K562 (cell line): Measurements from ENCODE around the gene INPP5E. TPM values are rescaled to one million over a fixed set of nuclear protein-coding genes. Genes with fewer than 3 reads are reported as not detected.

Experiments
- RREB1 ChIP-seq: fragments of 250-450 bp; sonication (Bioruptor Pico); IDR thresholded peaks from 2 replicates; pipeline ENCODE4 v1.4.0; 2020
- polyA plus RNA-seq, 8 experiments: library from polyadenylated mRNA; depleted of rRNA in 4 of 8; stranded (reverse) in 5 of 8; unstranded in 3 of 8; fragments of >200 nt; fragmentation: Nextera tagmentation in 2 of 8; fragmentation: Illumina TruSeq in 1 of 8; extraction: Ambion mirVana in 2 of 8; extraction: Trizol in 1 of 8; gene quantifications; 2 replicates each; pipeline versions ENCODE4 v1.2.1 to v1.2.3, GENCODE V29; 2011 to 2014; ENCODE audit warnings: inconsistent platforms in 1 of 8, missing spikeins in 1 of 8
- total RNA-seq, 7 experiments: library from RNA; depleted of rRNA in 6 of 7; stranded (reverse); fragments of >200 nt in 6 of 7; fragmentation: Illumina TruSeq in 2 of 7; extraction: Trizol in 2 of 7; gene quantifications; 2 replicates each; pipeline versions ENCODE4 v1.2.1 to v1.2.3, GENCODE V29; 2011 to 2021; ENCODE audit warnings: low replicate concordance in 1 of 7
- TF ChIP-seq, protein P1 (sequence below), 3 experiments: fragments of 200-800 bp in 1 of 3; fragments of 250-450 bp in 1 of 3; fragments of 450-650 bp in 1 of 3; sonication (Bioruptor Pico) in 1 of 3; sonication (Bioruptor generic) in 1 of 3; formaldehyde crosslinking in 1 of 3; IDR thresholded peaks; 2 replicates each; pipeline versions ENCODE4 v1.6.1 to v1.8.0; 2016 to 2022; ENCODE audit warnings: mild to moderate bottlenecking in 2 of 3, missing genetic modification characterization in 2 of 3, missing compliant biosample characterization in 1 of 3, moderate library complexity in 1 of 3

Gene INPP5E
- total and polyA plus RNA-seq, 9 of the 15 experiments (the other 6 are each of a cell fraction or from before 2014, with no cell fraction given), result 0.38 to 17.4 (median 4.9) TPM

DNA sequence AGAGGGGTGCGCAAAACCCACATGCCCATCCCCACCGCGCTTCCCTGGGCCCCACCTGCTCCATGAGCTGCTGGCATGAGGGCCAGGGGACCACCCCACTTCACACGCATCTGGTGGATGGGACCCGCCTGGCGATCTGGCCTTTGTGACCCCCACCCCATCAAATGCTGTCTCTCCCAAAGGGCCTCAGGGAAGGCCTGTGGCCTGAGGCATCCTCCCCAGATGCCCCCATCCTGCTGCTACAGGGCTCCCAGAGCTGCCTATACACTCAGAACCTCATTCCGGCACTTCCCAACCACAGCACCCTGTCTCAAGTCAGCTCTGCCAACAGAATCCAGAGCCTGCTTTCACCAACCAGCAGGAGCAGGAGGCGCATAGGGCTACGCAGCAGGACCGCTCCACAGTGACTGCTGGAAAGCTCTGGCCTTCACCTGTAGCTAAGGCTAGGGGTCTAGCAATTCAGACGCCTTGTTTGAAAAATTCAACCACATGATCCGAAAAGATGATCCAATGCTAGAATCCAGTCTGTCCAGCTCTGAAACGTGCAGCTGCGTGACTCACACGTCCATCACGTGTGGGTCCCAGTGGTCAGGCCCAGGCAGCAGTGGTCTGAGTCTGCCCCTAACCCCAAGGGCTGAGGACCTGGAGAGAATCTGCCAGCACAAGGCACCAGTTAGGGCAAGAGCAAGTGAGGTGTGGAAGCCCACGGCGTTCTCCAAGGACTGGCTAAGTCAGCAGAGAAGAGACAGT is 38.3 kb downstream of the INPP5E start (continued):
- TF ChIP-seq, protein P1, sequence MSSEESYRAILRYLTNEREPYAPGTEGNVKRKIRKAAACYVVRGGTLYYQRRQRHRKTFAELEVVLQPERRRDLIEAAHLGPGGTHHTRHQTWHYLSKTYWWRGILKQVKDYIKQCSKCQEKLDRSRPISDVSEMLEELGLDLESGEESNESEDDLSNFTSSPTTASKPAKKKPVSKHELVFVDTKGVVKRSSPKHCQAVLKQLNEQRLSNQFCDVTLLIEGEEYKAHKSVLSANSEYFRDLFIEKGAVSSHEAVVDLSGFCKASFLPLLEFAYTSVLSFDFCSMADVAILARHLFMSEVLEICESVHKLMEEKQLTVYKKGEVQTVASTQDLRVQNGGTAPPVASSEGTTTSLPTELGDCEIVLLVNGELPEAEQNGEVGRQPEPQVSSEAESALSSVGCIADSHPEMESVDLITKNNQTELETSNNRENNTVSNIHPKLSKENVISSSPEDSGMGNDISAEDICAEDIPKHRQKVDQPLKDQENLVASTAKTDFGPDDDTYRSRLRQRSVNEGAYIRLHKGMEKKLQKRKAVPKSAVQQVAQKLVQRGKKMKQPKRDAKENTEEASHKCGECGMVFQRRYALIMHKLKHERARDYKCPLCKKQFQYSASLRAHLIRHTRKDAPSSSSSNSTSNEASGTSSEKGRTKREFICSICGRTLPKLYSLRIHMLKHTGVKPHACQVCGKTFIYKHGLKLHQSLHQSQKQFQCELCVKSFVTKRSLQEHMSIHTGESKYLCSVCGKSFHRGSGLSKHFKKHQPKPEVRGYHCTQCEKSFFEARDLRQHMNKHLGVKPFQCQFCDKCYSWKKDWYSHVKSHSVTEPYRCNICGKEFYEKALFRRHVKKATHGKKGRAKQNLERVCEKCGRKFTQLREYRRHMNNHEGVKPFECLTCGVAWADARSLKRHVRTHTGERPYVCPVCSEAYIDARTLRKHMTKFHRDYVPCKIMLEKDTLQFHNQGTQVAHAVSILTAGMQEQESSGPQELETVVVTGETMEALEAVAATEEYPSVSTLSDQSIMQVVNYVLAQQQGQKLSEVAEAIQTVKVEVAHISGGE (CRISPR knock-in tag; IDR thresholded peaks at IDR 0.05), result no peak
- no peak for TF ChIP-seq RREB1 (CRISPR knock-in tag)
